ENCODE data around the gene CCSER1.

CCSER1 gene

GRCh38 chr4:90128961-90129495 is 1.8 kb downstream of the CCSER1 start:
- DNase-seq (ENCODE audit: low read depth in 2 of 2) = no peak

DNA sequence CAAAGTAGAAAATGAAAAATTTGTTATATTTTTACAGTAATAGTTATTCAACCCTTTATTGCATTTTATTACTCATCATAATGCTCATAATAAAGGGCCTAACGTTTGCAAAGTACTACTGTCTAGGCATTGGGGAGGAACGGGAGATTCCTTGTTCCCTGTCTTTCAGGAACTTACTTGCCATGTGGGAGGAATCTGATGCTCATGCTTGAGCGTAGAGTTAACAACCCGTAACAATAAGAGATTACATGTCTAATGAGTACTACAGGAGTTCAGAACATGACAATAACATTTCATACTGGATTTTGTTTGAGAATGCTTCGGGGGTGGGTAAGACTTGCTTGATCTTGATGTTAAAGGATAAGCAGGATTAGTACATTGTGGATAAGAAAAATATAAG is 2.9 kb downstream of the CCSER1 start:
- DNase-seq (ENCODE audit: low read depth in 2 of 2) = no peak

DNA sequence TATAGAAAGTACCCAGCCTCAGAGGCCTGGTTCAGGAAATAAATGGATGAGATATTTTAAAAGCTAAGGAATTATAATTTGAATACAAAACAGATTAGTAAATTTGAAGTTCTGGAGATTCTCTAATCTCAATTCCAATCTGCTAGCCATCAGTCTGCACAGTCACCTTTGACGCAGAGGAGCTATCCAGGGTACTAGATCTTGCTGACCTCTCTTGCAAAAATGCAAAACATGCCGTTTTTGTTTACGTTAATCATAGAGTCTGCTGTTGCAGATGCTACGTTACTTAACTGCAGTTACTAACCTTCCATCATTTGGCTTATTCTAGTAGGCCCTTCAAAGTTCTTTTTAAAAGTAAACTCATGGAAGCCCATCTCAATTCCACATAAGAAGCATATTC is 10.4 kb downstream of the CCSER1 start:
- no peak for DNase-seq (ENCODE audit: low read depth in 2 of 2)

- DNase-seq (ENCODE audit: low read depth in 2 of 2) = no peak
Observed at GRCh38 chr4:90142081-90142480, 14.9 kb downstream of the CCSER1 start.

GRCh38 chr4:90145319-90145718 is 18.1 kb downstream of the CCSER1 start:
- no peak for DNase-seq (ENCODE audit: low read depth in 2 of 2)

- DNase-seq (ENCODE audit: low read depth in 2 of 2) = no peak
Observed at GRCh38 chr4:90146306-90146705, 19.1 kb downstream of the CCSER1 start.

GRCh38 chr4:90148574-90149148 is 21.5 kb downstream of the CCSER1 start:
- no peak for DNase-seq (ENCODE audit: low read depth in 2 of 2)

DNA sequence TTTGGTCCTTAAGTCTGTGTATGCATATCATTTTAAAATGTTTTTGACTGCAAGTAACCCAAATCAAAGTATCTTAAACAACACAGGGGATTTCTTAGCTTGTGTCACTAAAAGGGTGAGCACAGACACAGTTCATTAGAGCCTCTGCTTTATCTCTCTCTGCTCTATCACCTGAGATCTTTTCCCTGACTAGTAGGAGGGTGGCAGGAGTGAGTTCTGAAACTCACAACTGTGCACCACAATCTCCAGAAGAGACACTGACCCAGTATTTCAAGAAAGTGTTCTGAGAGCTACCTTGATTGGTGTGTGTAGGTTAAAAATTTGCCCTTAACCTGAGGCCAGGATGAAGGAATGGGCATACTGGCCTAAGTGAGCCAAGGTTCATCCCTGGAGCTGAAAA is 24.8 kb downstream of the CCSER1 start:
- no peak for DNase-seq (ENCODE audit: low read depth in 2 of 2)

DNA sequence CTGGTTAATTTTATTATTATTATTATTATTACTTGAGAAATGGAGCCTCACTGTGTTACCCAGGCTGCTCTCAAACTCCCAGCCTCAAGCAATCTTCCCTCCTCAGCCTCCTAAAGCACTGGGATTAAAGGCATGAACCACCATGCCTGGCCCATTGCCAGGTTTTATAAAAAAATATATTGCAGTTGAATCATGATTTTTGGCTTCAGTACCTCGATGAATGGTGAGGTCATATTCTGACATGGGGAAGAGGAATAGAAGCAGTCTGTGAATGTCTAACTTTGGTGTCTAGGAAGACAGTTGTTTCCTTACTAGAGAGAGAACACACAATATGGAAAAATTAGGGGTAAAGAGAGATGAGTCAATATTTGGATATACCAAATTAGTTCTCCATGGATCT is 32.0 kb downstream of the CCSER1 start:
- no peak for DNase-seq (ENCODE audit: low read depth in 2 of 2)

GRCh38 chr4:90160044-90160443 is 32.9 kb downstream of the CCSER1 start:
- DNase-seq (ENCODE audit: low read depth in 2 of 2) = no peak

- DNase-seq (ENCODE audit: low read depth in 2 of 2) = no peak
Observed at GRCh38 chr4:90162566-90162965, 35.4 kb downstream of the CCSER1 start.

GRCh38 chr4:90163872-90164271 is 36.7 kb downstream of the CCSER1 start:
- no peak for DNase-seq (ENCODE audit: low read depth in 2 of 2)

DNA sequence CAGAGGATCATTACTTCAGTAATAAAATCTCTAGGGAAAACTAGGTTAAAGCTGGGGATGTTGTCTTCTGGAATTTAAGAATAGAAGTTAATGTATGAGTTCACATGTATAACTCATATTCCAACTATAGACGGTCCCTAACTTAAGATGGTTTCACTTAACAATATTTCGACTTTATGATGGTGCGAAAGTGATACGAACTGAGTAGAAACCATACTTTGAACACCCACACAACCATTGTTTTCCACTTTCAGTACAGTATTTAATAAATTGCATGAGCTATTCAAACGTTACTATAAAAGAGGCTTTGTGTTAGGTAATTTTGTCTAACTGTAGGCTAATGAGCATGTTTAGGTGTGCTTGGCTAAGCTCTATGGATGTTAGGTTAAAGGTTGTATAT is 38.7 kb downstream of the CCSER1 start:
- DNase-seq (ENCODE audit: low read depth in 2 of 2) = no peak

- DNase-seq (ENCODE audit: low read depth in 2 of 2) = no peak
Observed at GRCh38 chr4:90171491-90171890, 44.3 kb downstream of the CCSER1 start.

DNA sequence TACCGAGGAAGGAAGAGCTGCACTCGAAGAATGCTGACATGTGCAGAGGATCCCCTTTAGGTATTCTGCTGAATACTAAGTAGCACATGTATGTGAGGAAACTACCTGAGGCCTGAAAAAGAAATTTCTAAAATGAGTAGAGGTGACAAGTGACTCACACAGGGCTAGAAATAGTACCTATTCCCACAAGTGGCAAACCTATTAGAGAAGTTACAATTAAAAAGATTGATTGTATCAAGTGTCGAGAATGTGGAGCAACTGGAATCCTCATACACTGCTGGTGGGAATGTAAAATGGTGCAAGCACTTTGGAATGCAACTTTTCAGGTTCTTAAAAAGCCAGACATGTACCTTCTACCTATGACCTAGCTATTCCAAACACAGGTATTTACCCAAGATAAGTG is 47.4 kb downstream of the CCSER1 start:
- DNase-seq (ENCODE audit: low read depth in 2 of 2) = no peak

DNA sequence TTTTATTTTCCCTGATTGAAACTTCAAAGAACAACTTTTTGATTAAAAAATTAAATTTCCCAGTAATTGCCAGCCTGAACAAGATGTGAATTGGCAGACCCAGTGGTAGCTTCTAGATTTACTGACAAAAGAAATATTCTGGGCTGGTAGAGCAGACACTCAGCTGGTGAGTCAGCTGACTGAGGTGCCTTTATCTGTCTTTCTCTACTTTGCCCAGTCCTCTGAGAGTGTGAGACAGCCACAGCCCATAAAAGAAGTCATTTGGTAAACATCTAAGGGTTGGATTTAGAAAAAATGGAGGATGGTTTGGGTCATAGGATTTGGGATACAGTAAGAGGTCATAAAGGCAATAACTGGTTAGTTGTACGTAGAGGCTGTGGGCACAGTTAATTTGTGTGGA is 54.5 kb downstream of the CCSER1 start:
- DNase-seq (ENCODE audit: low read depth in 2 of 2) = no peak

DNA sequence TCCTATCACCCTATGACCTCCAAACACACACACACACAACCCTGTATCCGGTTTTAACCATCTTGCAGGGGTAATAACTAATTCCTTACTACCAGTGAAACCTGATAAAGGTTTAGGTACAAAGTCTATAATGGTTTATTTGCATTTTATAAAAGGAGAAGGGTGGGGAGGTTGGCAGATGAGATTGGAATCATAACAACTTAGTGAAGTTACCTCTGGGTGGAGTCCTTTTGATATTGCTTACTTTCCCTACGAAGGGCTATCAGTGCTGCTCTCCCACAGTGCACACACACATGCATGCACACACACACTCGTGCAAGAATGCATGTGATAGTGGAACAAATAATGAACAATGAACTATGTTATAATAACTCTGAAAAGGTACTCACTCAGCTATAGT is 56.1 kb downstream of the CCSER1 start:
- no peak for DNase-seq (ENCODE audit: low read depth in 2 of 2)

DNA sequence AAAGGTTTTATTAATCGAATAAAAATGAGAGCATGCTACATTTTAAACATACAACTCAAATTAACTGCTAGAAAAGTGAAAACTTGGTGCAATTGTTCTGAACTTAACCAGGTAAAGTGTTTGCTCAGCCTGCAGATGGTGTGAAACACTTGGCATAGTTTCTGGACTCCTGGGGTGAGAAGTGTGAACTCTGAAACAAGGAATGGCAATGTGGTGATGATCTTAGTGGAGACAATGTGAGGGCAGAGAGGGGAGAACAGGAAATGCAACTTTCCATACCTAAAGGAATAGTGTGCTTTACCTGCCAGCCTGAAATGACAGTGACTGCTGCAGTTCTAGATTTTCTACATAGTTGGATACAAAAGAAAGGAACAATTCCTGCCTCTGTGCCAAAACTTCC is 57.4 kb downstream of the CCSER1 start:
- DNase-seq (ENCODE audit: low read depth in 2 of 2) = no peak

DNA sequence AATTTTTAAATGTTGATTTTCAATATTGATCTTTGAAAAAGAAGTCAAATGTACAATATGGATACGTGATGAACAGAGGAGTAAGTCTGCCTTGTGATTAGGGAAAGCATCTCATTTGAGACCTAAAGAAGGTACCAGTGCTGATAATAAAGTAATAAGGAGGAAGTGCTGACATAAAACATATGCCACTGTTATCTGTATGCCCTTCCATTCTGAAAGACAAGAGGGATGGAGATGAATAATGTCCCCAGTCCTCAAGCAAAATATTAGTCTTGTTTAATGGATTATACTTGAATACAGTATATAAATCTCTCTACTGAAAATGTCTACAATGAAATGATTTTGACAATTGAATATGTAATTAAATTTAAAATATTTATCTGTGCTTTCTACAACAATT is 58.2 kb downstream of the CCSER1 start:
- no peak for DNase-seq (ENCODE audit: low read depth in 2 of 2)

DNA sequence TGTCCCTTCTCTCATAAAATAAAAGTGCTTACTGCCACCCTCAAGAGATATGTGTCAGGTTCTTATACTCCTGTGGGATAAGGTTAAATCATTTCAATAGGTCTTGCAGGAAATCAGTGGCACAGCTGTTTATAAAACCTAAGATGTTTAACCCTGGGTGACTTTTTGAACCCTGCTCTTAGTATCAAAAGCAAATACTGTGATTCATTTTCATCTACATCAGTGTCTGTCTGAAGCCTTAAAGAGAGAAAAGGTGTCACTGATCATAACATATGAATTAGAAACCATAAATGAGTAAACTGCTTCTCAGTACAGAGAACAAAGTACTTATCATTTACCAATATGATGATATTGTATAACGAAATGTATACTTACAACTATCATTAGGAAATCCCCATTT is 59.0 kb downstream of the CCSER1 start:
- DNase-seq (ENCODE audit: low read depth in 2 of 2) = no peak

- no peak for DNase-seq (ENCODE audit: low read depth in 2 of 2)
Observed at GRCh38 chr4:90187148-90187884, 60.1 kb downstream of the CCSER1 start.

GRCh38 chr4:90189178-90189577 is 62.0 kb downstream of the CCSER1 start:
- no peak for DNase-seq (ENCODE audit: low read depth in 2 of 2)

DNA sequence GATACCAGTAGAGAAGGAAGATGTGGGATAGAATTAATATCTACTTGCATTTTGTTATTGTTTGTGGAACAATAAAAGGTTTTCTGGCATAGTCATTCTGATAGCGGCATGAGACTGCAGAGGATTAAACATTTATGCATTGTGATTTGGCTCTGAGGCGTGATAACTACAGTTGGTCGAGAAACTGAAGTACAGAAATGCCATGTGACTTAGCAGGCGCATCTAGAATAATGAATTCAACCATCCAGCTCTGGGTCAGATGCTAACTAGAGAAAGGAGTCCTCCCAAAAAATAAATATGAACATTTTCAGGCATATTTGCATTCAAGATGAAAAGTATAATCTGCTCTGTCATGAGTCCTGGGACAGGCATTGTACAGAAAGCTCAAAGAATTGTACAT is 62.8 kb downstream of the CCSER1 start:
- no peak for DNase-seq (ENCODE audit: low read depth in 2 of 2)

- no peak for DNase-seq (ENCODE audit: low read depth in 2 of 2)
Observed at GRCh38 chr4:90190525-90190924, 63.3 kb downstream of the CCSER1 start.
